Measurements from ENCODE around the gene MS4A14. TPM values are rescaled to one million over a fixed set of nuclear protein-coding genes. Genes with fewer than 3 reads are reported as not detected.

MS4A14 gene, protein sequence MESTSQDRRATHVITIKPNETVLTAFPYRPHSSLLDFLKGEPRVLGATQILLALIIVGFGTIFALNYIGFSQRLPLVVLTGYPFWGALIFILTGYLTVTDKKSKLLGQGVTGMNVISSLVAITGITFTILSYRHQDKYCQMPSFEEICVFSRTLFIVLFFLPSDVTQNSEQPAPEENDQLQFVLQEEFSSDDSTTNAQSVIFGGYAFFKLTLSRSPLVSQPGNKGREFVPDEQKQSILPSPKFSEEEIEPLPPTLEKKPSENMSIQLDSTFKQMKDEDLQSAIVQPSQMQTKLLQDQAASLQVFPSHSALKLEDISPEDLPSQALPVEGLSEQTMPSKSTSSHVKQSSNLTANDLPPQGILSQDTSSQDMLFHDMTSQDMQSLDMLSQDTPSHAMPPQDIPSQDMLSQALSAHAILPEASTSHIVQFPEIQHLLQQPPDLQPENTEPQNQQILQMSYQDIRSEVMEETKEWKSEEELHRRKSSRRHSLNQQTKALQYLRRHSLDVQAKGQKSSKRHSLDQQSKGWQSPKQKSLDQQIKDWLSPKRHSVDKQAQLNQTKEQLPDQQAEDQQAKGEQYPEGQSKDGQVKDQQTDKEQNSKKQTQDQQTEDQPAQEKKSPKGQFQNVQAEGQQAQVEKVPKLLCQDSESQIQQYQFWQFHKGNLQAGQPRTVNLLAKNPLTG
- total RNA-seq (2021) (not detected in 2 replicates), Bru-seq, nascent RNA (not detected), BruChase-seq, experiment 1, labeled RNA remaining after a 2-hour chase (not detected), BruChase-seq, experiment 2, labeled RNA remaining after a 6-hour chase (not detected)
- long read RNA-seq = 0 reads

DNA sequence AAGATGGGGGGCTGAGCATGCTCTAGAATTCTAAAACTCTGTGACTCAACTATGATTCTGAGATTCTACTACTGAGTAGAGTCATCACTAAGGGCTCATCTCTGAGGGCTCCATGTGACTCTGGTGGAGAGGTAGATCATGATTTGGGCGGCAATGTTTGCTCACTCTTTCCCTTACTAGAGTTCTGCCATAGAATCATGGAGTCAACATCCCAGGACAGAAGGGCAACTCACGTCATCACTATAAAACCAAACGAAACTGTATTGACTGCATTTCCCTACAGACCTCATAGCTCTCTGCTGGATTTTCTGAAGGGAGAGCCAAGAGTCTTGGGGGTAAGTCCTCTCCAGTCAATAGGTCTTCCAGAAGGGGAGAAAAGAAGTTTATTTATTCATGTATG, at the start of gene MS4A14:
Gene MS4A14, plus strand, starts transcription at position 78 of the 400 bp plus-strand sequence. Its CDS starts 120 bp downstream, at position 198.
- no peak for DNase-seq
- no peak for TF ChIP-seq EZH2 (IDR thresholded peaks at IDR 0.05; ENCODE audit: low read depth)
- TF ChIP-seq, protein P1, sequence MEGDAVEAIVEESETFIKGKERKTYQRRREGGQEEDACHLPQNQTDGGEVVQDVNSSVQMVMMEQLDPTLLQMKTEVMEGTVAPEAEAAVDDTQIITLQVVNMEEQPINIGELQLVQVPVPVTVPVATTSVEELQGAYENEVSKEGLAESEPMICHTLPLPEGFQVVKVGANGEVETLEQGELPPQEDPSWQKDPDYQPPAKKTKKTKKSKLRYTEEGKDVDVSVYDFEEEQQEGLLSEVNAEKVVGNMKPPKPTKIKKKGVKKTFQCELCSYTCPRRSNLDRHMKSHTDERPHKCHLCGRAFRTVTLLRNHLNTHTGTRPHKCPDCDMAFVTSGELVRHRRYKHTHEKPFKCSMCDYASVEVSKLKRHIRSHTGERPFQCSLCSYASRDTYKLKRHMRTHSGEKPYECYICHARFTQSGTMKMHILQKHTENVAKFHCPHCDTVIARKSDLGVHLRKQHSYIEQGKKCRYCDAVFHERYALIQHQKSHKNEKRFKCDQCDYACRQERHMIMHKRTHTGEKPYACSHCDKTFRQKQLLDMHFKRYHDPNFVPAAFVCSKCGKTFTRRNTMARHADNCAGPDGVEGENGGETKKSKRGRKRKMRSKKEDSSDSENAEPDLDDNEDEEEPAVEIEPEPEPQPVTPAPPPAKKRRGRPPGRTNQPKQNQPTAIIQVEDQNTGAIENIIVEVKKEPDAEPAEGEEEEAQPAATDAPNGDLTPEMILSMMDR (conservative IDR thresholded peaks at IDR 0.05) = no peak
- peaks cover 25% of the 10 kb centered on the region for H3K27me3 ChIP-seq (ENCODE audit: insufficient read depth, low read depth)
- H3K4me1 ChIP-seq (replicated peaks; ENCODE audit: insufficient read depth) = no peaks in the 10 kb centered on the region
- no peak within 1 kb of the TSS for H2AFZ ChIP-seq
- no peak within 1 kb of the TSS for H3K27ac ChIP-seq
- ChIA-PET POLR2A (ENCODE audit: unreplicated experiment) (no interaction called here), CTCF (no interaction called here)
- H3K4me2 ChIP-seq = no peak within 1 kb of the TSS
- H3K79me2 ChIP-seq (ENCODE audit: low read depth) = no peaks in the 10 kb centered on the region
- no peaks in the 10 kb centered on the region for H3K9me3 ChIP-seq (ENCODE audit: insufficient read depth, low read depth)
- no peaks in the 10 kb centered on the region for H3K36me3 ChIP-seq (ENCODE audit: low read depth)
- H4K20me1 ChIP-seq (ENCODE audit: insufficient read depth) = no peaks in the 10 kb centered on the region
- no peak within 1 kb of the TSS for H3K4me3 ChIP-seq
- intact Hi-C loops (cut with micrococcal nuclease; ENCODE audit: unreplicated experiment) = no loop called here
- BruUV-seq (replicated peaks) = no TSS peak
- no peaks in the 10 kb centered on the region for H3F3A ChIP-seq (ENCODE audit: insufficient read depth, low read depth)
- H3K9me2 ChIP-seq (ENCODE audit: insufficient read depth) = no peaks in the 10 kb centered on the region

DNA sequence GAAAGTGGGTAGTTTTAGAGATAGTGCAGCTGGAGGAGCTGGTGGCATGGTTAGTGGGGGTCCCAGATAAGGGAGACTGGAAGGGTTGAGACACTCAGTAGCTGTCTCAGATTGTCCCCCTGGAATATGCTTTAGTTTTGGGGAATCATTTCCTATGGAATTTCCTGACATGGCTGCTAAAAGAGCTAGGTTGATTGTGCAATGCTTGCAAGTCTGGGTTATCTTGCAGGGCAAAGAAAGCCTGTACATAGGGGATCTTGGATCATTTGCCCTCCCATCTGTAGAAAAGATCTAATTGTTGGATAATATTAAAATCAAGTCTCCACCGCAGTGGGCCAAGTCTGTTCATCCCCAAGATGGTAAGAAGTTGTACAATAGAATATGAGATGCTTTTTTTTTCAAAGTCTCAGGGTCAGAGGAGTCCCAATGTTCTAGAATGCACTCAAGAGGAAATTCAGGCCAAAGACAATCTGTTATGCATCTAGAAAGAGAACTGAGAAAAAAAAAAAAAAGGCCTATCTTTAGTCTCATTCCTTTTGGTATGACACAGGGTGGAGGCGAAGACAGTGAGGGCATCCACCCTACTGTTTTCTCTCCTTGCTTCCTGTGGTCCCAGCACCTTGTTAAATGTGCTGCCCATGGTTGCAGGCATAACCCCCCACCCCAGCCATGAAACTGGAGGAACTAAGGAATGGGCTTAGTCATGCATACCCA, 49.0 kb upstream of the MS4A14 start:
- Histone ChIP-seq H3K27me3 (ENCODE audit: insufficient read depth, low read depth) (peaks cover 18% of the 10 kb centered on the region; the same call in 1 of the 2 replicates), H3K9me3 (ENCODE audit: insufficient read depth, low read depth) (no peaks in the 10 kb centered on the region), H3K4me3 (no peak overlapping the region), H3K27ac (no peak overlapping the region), H3F3A (ENCODE audit: insufficient read depth, low read depth) (no peaks in the 10 kb centered on the region), H3K9me2 (ENCODE audit: insufficient read depth) (no peaks in the 10 kb centered on the region; the same call in 1 of the 2 replicates), H2AFZ (no peak overlapping the region), H3K79me2 (ENCODE audit: low read depth) (no peaks in the 10 kb centered on the region), H4K20me1 (ENCODE audit: insufficient read depth) (no peaks in the 10 kb centered on the region), H3K36me3 (ENCODE audit: low read depth) (no peaks in the 10 kb centered on the region), H3K4me1 (replicated peaks; ENCODE audit: insufficient read depth) (no peaks in the 10 kb centered on the region), H3K4me2 (no peak overlapping the region)
- ChIA-PET CTCF (no interaction called here), POLR2A (ENCODE audit: unreplicated experiment) (no interaction called here)
- no peak for DNase-seq
- BruUV-seq (replicated peaks) = no TSS peak
- TF ChIP-seq, protein P1 (conservative IDR thresholded peaks at IDR 0.05) = no peak
- no peak for TF ChIP-seq EZH2 (IDR thresholded peaks at IDR 0.05; ENCODE audit: low read depth)
- intact Hi-C loops (cut with micrococcal nuclease; ENCODE audit: unreplicated experiment) = no loop called here

DNA sequence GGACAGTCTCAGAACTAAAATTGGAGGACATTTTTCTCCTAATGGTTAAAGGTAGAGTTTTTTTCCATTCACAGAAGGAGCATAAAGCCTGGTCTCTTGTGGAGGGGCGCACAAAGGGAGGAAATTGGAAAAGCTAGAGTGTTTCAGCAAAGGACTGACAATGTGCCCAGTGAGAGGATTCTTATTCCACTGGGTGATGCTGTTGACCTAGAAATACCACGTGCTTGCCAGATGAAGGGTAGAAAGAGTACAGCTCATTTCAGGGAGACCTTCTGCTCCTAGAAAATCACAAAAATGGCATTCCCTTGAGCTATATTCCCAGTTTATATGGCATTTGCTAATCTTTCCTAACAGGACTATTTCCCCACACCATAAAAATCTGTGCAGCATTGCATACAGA, 48.1 kb upstream of the MS4A14 start:
- no peaks in the 10 kb centered on the region for H3F3A ChIP-seq (ENCODE audit: insufficient read depth, low read depth)
- H2AFZ ChIP-seq = no peak overlapping the region
- no peaks in the 10 kb centered on the region for H3K4me1 ChIP-seq (replicated peaks; ENCODE audit: insufficient read depth)
- POLR2A ChIA-PET (ENCODE audit: unreplicated experiment) = no interaction called here
- TF ChIP-seq, protein P1 (conservative IDR thresholded peaks at IDR 0.05) = no peak
- TF ChIP-seq EZH2 (IDR thresholded peaks at IDR 0.05; ENCODE audit: low read depth) = no peak
- H3K9me3 ChIP-seq (ENCODE audit: insufficient read depth, low read depth) = no peaks in the 10 kb centered on the region
- no peaks in the 10 kb centered on the region; the same call in 1 of the 2 replicates for H3K9me2 ChIP-seq (ENCODE audit: insufficient read depth)
- BruUV-seq (replicated peaks) = no TSS peak
- no peak for DNase-seq
- intact Hi-C loops (cut with micrococcal nuclease; ENCODE audit: unreplicated experiment) = no loop called here
- H4K20me1 ChIP-seq (ENCODE audit: insufficient read depth) = no peaks in the 10 kb centered on the region
- H3K4me2 ChIP-seq = no peak overlapping the region
- H3K36me3 ChIP-seq (ENCODE audit: low read depth) = no peaks in the 10 kb centered on the region
- H3K79me2 ChIP-seq (ENCODE audit: low read depth) = no peaks in the 10 kb centered on the region
- no peak overlapping the region for H3K27ac ChIP-seq
- H3K27me3 ChIP-seq (ENCODE audit: insufficient read depth, low read depth) = peaks cover 18% of the 10 kb centered on the region; the same call in 1 of the 2 replicates
- H3K4me3 ChIP-seq = no peak overlapping the region
- CTCF ChIA-PET = no interaction called here
